OCI-LY1 (cell line): ENCODE data around the gene COPB1.

Source experiments
- EZH2 ChIP-seq: fragments of 200-600 bp; sonication (generic), shearing (Covaris generic); IDR thresholded peaks from 2 replicates; pipeline ENCODE4 v1.8.0; 2017; ENCODE audit warnings: borderline replicate concordance, mixed run types, mild to moderate bottlenecking, antibody characterized with exemption, low read length, moderate library complexity, mixed read lengths
- TF ChIP-seq, protein P1 (sequence below): fragments of 200-600 bp; sonication (generic), shearing (Covaris generic); IDR thresholded peaks from 2 replicates; pipeline ENCODE4 v1.5.1; 2017; ENCODE audit warnings: mild to moderate bottlenecking, antibody characterized with exemption, low read length, moderate library complexity, mixed read lengths

DNA sequence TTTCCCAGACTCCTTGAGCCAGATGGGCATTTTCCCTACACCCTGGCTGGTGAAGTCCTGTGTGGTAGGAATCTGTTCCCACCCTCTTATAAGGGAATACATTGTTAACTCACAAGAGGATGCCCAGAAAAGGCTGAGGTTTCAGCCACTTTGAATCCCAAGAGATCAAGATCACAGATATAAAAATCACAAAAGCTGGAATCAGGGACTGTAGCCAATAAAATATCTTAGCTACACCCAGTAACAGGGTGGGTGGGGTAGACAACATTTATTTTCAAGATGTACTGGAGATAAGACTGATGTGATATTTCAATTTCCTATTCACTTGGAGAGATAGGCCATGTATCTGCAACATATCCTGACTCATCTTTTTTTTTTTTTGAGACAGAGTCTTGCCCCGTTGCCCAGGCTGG, 50.3 kb downstream of the COPB1 start:
- TF ChIP-seq, protein P1, sequence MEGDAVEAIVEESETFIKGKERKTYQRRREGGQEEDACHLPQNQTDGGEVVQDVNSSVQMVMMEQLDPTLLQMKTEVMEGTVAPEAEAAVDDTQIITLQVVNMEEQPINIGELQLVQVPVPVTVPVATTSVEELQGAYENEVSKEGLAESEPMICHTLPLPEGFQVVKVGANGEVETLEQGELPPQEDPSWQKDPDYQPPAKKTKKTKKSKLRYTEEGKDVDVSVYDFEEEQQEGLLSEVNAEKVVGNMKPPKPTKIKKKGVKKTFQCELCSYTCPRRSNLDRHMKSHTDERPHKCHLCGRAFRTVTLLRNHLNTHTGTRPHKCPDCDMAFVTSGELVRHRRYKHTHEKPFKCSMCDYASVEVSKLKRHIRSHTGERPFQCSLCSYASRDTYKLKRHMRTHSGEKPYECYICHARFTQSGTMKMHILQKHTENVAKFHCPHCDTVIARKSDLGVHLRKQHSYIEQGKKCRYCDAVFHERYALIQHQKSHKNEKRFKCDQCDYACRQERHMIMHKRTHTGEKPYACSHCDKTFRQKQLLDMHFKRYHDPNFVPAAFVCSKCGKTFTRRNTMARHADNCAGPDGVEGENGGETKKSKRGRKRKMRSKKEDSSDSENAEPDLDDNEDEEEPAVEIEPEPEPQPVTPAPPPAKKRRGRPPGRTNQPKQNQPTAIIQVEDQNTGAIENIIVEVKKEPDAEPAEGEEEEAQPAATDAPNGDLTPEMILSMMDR, result no peak
- TF ChIP-seq EZH2, result no peak
